GM19023 (cell line): ENCODE results near the gene PRAMEF10.
"Not testable (repeated sequence)": the region's sequence is repeated elsewhere in the genome, so short reads cannot be mapped to it uniquely, and the experiment has no call there.

ENCODE experiments used
- ATAC-seq: cut with Tn5 transposase; IDR thresholded peaks from one replicate; pipeline ENCODE4 v1.9.1; 2021; ENCODE audit warnings: mild to moderate bottlenecking, moderate library complexity; ENCODE audit not compliant: unreplicated experiment

PRAMEF10 gene

DNA sequence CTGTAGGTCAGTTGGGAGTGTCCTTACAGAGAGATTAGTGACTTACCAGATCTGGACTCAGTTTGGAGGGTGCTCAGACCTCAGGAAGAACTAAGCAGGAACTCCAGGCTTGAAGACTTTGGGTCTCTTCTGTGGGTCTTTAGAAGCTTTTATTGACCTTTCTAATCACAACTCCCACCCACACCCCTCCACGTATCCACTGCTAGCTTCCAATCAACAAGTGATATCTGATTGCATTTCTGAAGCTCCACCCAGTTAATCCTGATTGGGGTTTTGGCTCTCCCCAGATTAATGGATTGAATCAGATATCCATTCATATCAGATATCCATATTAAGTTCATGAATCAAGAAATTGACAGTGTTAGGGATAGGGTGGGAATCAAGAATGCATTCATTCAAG is at the start of gene PRAMEF10:
Gene PRAMEF10, minus strand, starts transcription at position 101 of the 400 bp plus-strand sequence. CDS start 2,423 bp downstream, outside the sequence.
- not testable (repeated sequence) for ATAC-seq

DNA sequence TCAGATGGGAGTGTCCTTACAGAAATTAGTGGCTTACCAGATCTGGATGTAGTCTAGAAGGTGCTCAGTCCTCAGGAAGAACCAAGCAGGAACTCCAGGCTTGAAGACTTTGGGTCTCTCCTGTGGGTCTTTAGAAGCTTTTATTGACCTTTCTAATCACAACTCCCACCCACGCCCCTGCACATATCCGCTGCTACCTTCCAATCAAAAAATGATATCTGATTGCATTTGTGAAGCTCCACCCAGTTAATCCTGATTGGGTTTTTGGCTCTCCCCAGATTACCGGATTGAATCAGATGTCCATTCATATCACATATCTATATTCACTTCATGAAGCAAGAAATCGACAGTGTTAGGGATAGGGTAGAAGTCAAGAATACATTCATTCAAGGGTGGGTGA is 49.4 kb upstream of the PRAMEF10 start, which contains the start of gene PRAMEF6:
Gene PRAMEF6, minus strand, starts transcription at position 101 of the 400 bp plus-strand sequence. CDS start 5,062 bp downstream, outside the sequence.
- ATAC-seq = not testable (repeated sequence)

DNA sequence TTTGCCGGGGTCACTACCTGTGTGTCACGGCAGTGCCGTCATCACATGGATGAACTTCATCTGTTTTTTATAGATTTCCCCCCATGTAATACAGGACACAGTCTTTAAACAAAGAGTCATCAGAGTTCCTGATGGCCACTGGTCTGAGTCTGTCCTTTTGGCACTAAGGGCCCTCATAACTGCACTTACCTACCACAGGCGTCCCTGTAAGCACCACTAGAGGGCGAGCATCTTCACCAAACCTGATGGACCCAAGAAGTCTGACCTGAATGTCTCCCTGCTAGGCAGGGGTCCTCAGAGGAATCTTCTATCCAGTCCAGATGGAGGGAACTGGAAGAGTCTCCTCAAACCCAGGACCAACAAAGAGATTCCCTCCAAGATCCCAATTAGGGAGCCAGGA is 26.3 kb upstream of the PRAMEF10 start:
- not testable (repeated sequence) for ATAC-seq

DNA sequence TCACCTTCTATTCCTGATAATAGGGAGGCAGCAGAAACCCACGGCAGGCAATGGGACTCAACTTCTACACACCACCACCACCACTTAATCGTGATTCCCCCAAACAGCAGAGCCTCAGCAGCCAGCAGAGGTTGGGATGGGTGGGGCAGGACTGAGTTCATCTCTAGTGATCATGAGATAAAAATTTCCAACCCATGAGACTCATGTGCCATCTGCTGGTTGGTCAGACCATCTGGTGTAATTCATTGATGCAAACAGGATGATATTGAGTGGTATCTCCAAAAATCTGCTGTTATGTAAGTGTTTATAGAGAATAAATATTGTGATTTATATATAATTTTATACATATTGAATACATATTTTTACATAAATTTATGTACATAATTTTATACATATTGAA is 23.7 kb upstream of the PRAMEF10 start:
- ATAC-seq = not testable (repeated sequence)

- ATAC-seq = not testable (repeated sequence)
These were observed 18.2 kb upstream of the PRAMEF10 start, which contains the start of gene PRAMEF7 for GRCh38 chr1:12916310-12916709. TSS of gene PRAMEF7 (plus strand) at chr1:12916610. CDS start at chr1:12917693, 1,083 bp downstream.

GRCh38 chr1:12903793-12904572 is 5.9 kb upstream of the PRAMEF10 start:
- ATAC-seq = not testable (repeated sequence)

- not testable (repeated sequence) for ATAC-seq
These were observed 1.1 kb upstream of the PRAMEF10 start for GRCh38 chr1:12899186-12899585.

DNA sequence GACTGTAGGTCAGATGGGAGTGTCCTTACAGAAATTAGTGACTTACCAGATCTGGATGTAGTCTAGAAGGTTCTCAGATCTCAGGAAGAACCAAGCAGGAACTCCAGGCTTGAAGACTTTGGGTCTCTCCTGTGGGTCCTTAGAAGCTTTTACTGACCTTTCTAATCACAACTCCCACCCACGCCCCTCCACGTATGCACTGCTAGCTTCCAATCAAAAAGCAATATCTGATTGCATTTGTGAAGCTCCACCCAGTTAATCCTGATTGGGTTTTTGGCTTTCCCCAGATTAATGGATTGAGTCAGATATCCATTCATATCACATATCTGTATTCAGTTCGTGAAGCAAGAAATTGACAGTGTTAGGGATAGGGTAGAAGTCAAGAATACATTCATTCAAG is 12.0 kb downstream of the PRAMEF10 start, which contains the start of gene PRAMEF4:
Gene PRAMEF4, minus strand, starts transcription at position 101 of the 400 bp plus-strand sequence. CDS start 2,807 bp downstream, outside the sequence.
- ATAC-seq = not testable (repeated sequence)

DNA sequence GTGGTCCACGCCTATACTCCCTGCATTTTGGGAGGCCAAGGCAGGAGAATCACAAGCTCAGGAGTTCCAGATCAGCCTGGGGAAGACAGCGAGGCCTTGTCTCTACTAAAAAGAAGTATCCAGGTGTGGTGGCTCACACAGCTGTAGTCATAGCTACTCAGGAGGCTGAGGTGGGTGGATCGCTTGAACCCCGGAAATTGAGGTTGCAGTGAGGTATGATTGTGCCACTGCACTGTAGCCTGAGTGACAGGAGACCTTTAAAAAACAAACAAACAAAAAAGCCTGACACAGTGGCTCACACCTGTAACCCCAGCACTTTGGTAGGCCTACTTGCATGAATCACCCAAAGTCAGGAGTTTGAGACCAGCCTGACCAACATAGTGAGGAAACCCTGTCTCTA is 19.6 kb downstream of the PRAMEF10 start:
- not testable (repeated sequence) for ATAC-seq

- ATAC-seq = not testable (repeated sequence)
These were observed 34.8 kb downstream of the PRAMEF10 start for GRCh38 chr1:12863131-12863880.

DNA sequence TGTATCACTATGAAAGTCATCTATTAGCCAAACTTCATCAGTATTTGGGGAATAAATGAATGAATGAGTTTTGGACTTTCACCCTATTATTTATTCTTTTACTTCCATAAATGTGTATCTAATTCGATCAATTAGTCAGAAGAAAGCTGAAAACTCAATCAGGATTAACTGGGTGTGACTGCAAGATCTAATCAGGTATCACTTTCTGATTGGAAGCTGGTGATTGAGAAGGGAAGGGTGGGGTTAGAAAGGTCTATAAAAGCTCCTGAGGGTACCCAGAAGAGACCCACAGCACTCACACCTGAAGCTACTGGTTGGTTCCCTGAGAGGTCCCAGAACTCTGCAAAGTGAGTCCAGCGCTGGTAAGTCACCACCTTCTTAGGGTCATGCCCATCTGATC is 41.3 kb downstream of the PRAMEF10 start, which contains the start of gene PRAMEF2:
Gene PRAMEF2, plus strand, starts transcription at position 301 of the 400 bp plus-strand sequence. CDS start 1,924 bp downstream, outside the sequence.
- not testable (repeated sequence) for ATAC-seq

DNA sequence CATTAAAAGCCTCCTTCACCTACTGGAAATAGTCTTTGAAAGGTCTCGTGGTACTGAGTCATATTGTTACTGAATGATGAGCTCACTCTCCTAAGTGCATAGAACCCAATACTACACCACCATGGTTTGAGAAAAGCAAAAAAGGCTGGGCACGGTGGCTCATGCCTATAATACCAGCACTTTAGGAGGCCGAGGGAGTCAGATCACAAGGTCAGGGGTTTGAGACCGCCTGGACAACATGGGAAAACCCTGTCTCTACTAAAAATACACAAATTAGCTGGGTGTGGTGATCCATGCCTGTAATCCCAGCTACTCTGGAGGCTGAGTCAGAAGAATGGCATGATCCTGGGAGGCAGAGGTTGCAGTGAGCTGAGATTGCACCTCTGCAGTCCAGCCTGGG is 46.3 kb downstream of the PRAMEF10 start:
- ATAC-seq = no peak

GRCh38 chr1:12848620-12849019 is 49.5 kb downstream of the PRAMEF10 start, which contains the start of gene HNRNPCL1:
TSS of gene HNRNPCL1 (minus strand) at chr1:12848720. CDS start at chr1:12848289, 431 bp downstream.
- not testable (repeated sequence) for ATAC-seq
